Measurements from ENCODE around the gene EMD. TPM values are rescaled to one million over a fixed set of nuclear protein-coding genes. Genes with fewer than 3 reads are reported as not detected.

The EMD gene
- total and polyA plus RNA-seq, 10 of the 15 experiments (the other 5 are each of a cell fraction or from before 2014, with no cell fraction given) = 0.76 to 100 (median 43.2) TPM

DNA sequence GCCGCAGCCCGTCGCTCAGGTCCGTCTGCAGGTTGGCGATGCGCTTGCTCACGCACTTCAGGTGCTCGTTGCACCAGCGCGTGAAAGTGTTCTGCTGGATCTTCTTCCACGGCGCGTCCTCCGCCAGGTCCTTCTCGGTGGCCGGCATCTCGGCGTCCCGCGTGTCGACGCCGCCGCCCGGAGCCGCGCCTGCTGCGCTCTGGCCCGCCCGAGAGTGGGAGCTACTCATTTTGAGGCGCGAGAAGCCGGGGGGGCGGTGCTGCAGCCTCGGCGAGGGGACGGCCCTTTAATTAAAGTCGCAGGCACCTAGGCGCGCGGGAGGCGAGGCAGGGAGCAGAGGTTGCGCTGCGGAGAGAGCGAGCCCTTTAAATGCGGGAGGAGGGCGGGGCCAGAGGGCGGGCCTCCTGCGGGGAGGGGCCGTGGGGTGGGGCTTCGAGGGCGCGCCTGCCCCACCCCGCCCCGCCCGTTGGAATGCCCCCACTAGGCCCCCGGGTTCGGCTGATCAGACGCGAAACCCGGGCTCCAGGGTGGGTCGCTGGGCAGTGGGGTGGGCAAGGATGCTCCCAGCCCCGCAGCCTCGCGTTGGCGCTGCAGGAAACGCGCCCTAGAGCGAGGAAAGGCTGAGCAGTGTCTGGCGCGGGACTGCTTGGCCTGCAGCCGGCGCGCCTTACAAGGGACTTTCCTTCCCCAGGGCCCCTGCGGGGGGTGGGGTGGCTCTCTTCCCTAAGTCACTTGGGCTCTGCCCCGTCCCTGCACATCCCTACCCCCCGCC lies 7.9 kb upstream of the EMD start (continued):
- TF ChIP-seq, protein P1, sequence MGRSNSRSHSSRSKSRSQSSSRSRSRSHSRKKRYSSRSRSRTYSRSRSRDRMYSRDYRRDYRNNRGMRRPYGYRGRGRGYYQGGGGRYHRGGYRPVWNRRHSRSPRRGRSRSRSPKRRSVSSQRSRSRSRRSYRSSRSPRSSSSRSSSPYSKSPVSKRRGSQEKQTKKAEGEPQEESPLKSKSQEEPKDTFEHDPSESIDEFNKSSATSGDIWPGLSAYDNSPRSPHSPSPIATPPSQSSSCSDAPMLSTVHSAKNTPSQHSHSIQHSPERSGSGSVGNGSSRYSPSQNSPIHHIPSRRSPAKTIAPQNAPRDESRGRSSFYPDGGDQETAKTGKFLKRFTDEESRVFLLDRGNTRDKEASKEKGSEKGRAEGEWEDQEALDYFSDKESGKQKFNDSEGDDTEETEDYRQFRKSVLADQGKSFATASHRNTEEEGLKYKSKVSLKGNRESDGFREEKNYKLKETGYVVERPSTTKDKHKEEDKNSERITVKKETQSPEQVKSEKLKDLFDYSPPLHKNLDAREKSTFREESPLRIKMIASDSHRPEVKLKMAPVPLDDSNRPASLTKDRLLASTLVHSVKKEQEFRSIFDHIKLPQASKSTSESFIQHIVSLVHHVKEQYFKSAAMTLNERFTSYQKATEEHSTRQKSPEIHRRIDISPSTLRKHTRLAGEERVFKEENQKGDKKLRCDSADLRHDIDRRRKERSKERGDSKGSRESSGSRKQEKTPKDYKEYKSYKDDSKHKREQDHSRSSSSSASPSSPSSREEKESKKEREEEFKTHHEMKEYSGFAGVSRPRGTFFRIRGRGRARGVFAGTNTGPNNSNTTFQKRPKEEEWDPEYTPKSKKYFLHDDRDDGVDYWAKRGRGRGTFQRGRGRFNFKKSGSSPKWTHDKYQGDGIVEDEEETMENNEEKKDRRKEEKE (IDR thresholded peaks at IDR 0.05) = no peak
- TF ChIP-seq STAT3 (IDR thresholded peaks at IDR 0.05; ENCODE audit: low read depth, low read length) = no peak
- TF ChIP-seq, protein P2, sequence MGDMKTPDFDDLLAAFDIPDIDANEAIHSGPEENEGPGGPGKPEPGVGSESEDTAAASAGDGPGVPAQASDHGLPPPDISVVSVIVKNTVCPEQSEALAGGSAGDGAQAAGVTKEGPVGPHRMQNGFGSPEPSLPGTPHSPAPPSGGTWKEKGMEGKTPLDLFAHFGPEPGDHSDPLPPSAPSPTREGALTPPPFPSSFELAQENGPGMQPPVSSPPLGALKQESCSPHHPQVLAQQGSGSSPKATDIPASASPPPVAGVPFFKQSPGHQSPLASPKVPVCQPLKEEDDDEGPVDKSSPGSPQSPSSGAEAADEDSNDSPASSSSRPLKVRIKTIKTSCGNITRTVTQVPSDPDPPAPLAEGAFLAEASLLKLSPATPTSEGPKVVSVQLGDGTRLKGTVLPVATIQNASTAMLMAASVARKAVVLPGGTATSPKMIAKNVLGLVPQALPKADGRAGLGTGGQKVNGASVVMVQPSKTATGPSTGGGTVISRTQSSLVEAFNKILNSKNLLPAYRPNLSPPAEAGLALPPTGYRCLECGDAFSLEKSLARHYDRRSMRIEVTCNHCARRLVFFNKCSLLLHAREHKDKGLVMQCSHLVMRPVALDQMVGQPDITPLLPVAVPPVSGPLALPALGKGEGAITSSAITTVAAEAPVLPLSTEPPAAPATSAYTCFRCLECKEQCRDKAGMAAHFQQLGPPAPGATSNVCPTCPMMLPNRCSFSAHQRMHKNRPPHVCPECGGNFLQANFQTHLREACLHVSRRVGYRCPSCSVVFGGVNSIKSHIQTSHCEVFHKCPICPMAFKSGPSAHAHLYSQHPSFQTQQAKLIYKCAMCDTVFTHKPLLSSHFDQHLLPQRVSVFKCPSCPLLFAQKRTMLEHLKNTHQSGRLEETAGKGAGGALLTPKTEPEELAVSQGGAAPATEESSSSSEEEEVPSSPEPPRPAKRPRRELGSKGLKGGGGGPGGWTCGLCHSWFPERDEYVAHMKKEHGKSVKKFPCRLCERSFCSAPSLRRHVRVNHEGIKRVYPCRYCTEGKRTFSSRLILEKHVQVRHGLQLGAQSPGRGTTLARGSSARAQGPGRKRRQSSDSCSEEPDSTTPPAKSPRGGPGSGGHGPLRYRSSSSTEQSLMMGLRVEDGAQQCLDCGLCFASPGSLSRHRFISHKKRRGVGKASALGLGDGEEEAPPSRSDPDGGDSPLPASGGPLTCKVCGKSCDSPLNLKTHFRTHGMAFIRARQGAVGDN (IDR thresholded peaks at IDR 0.05) = 0 out of 2 replicates have a peak, but pooled peaks have one; percentile 36
- TF ChIP-seq POLR2AphosphoS5 (IDR thresholded peaks at IDR 0.05; ENCODE audit: low read length) = peak; percentile 97
- TF ChIP-seq YY1 (IDR thresholded peaks at IDR 0.05; ENCODE audit: low read depth, low read length) = peak; percentile 84
- TF ChIP-seq, protein P3, sequence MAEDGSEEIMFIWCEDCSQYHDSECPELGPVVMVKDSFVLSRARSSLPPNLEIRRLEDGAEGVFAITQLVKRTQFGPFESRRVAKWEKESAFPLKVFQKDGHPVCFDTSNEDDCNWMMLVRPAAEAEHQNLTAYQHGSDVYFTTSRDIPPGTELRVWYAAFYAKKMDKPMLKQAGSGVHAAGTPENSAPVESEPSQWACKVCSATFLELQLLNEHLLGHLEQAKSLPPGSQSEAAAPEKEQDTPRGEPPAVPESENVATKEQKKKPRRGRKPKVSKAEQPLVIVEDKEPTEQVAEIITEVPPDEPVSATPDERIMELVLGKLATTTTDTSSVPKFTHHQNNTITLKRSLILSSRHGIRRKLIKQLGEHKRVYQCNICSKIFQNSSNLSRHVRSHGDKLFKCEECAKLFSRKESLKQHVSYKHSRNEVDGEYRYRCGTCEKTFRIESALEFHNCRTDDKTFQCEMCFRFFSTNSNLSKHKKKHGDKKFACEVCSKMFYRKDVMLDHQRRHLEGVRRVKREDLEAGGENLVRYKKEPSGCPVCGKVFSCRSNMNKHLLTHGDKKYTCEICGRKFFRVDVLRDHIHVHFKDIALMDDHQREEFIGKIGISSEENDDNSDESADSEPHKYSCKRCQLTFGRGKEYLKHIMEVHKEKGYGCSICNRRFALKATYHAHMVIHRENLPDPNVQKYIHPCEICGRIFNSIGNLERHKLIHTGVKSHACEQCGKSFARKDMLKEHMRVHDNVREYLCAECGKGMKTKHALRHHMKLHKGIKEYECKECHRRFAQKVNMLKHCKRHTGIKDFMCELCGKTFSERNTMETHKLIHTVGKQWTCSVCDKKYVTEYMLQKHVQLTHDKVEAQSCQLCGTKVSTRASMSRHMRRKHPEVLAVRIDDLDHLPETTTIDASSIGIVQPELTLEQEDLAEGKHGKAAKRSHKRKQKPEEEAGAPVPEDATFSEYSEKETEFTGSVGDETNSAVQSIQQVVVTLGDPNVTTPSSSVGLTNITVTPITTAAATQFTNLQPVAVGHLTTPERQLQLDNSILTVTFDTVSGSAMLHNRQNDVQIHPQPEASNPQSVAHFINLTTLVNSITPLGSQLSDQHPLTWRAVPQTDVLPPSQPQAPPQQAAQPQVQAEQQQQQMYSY (CRISPR knock-in tag; IDR thresholded peaks at IDR 0.05) = no peak
- no peak for TF ChIP-seq SUZ12 (IDR thresholded peaks at IDR 0.05; ENCODE audit: unreplicated experiment)
- 0 out of 2 replicates have a peak, but pooled peaks have one; percentile 21 for TF ChIP-seq RB1 (IDR thresholded peaks at IDR 0.05; ENCODE audit: borderline replicate concordance)
- peak; percentile 71; the same call in 1 of the 2 replicates for TF ChIP-seq TAF1 (IDR thresholded peaks at IDR 0.05; ENCODE audit: borderline replicate concordance, low read depth, low read length)
- peak; percentile 85 for TF ChIP-seq PML (IDR thresholded peaks at IDR 0.05; ENCODE audit: low read length)
- TF ChIP-seq FOS (IDR thresholded peaks at IDR 0.05; ENCODE audit: borderline replicate concordance, extremely low read depth, insufficient read length) = no peak
- no peak for TF ChIP-seq KDM1A (IDR thresholded peaks at IDR 0.05; ENCODE audit: borderline replicate concordance)
- TF ChIP-seq HCFC1 (IDR thresholded peaks at IDR 0.05; ENCODE audit: low read length) = 0 out of 2 replicates have a peak, but pooled peaks have one; percentile 42
- peak; percentile 74; the same call in 1 of the 2 replicates for TF ChIP-seq TCF3 (IDR thresholded peaks at IDR 0.05; ENCODE audit: borderline replicate concordance, insufficient read depth, low read depth, low read length)
- TF ChIP-seq POLR2A (IDR thresholded peaks at IDR 0.05; ENCODE audit: low read depth, low read length) = peak; percentile 99
- peak; percentile 34; the same call in 1 of the 2 replicates for TF ChIP-seq CHD2 (IDR thresholded peaks at IDR 0.05; ENCODE audit: borderline replicate concordance, low read depth, low read length)
- peak; percentile 67 for TF ChIP-seq HDAC6 (IDR thresholded peaks at IDR 0.05; ENCODE audit: unreplicated experiment)
